Stimulated activated CD4-positive, alpha-beta T cell treated with anti-CD3 and anti-CD28 coated beads, Interleukin-4, amount 100 ng/mL, for 1 hour (primary cell): ENCODE measurements around the gene PPP2R2C.

ENCODE experiments used
- DNase-seq: peaks from one replicate; pipeline ENCODE4 v3.0.0-alpha.2; 2020

PPP2R2C gene

GRCh38 chr4:6339818-6340445 is 132.5 kb downstream of the PPP2R2C start:
- DNase-seq = no peak

GRCh38 chr4:6338951-6339817 is 133.2 kb downstream of the PPP2R2C start:
- no peak for DNase-seq

- no peak for DNase-seq
Measured at GRCh38 chr4:6338175-6338950, 134.1 kb downstream of the PPP2R2C start.

GRCh38 chr4:6337331-6337935 is 135.0 kb downstream of the PPP2R2C start:
- DNase-seq = no peak

GRCh38 chr4:6336166-6336565 is 136.2 kb downstream of the PPP2R2C start:
- DNase-seq = no peak

GRCh38 chr4:6335040-6335590 is 137.3 kb downstream of the PPP2R2C start:
- DNase-seq = no peak

- no peak for DNase-seq
Measured at GRCh38 chr4:6334203-6334887, 138.1 kb downstream of the PPP2R2C start.

GRCh38 chr4:6333301-6334202 is 138.9 kb downstream of the PPP2R2C start:
- DNase-seq = no peak

- DNase-seq = no peak
Measured at GRCh38 chr4:6332669-6333050, 139.8 kb downstream of the PPP2R2C start.

- no peak for DNase-seq
Measured at GRCh38 chr4:6332042-6332668, 140.3 kb downstream of the PPP2R2C start.

GRCh38 chr4:6331468-6331867 is 140.9 kb downstream of the PPP2R2C start:
- no peak for DNase-seq

GRCh38 chr4:6331018-6331417 is 141.4 kb downstream of the PPP2R2C start:
- peak; percentile 8 for DNase-seq

- no peak for DNase-seq
Measured at GRCh38 chr4:6330384-6330767, 142.0 kb downstream of the PPP2R2C start.

- no peak for DNase-seq
Measured at GRCh38 chr4:6329478-6330383, 142.7 kb downstream of the PPP2R2C start.

GRCh38 chr4:6328526-6328925 is 143.9 kb downstream of the PPP2R2C start:
- DNase-seq = no peak

- DNase-seq = peak; percentile 77
Measured at GRCh38 chr4:6327220-6327917, 145.0 kb downstream of the PPP2R2C start.

- no peak for DNase-seq
Measured at GRCh38 chr4:6326312-6327060, 145.9 kb downstream of the PPP2R2C start.

- DNase-seq = no peak
Measured at GRCh38 chr4:6325788-6326290, 146.6 kb downstream of the PPP2R2C start.
